ENCODE measurements around the gene PRR3.

The PRR3 gene

GRCh38 chr6:30556906-30557682 lies at the start of gene PRR3:
PRR3 (plus strand) TSS chr6:30557295; CDS start chr6:30557345, 50 bp downstream.
- peaks cover 76% of the 10 kb centered on the region for H3K36me3 ChIP-seq (ENCODE audit: control insufficient read depth, low read length)
- H3K79me2 ChIP-seq (ENCODE audit: control insufficient read depth, low read length), result peaks cover 54% of the 10 kb centered on the region
- no peaks in the 10 kb centered on the region for H3K9me3 ChIP-seq (ENCODE audit: control insufficient read depth, insufficient read depth, low read length)
- no peaks in the 10 kb centered on the region for H3K27me3 ChIP-seq (ENCODE audit: control insufficient read depth, low read length)
- H3K4me1 ChIP-seq (ENCODE audit: control insufficient read depth, low read length), result peaks cover 21% of the 10 kb centered on the region
- H3K27ac ChIP-seq (ENCODE audit: low read depth, low read length), result peak within 1 kb of the TSS; percentile 90
- H3K4me2 ChIP-seq (ENCODE audit: low read length), result peak within 1 kb of the TSS; percentile 90
- peak within 1 kb of the TSS; percentile 98 for H3K4me3 ChIP-seq (ENCODE audit: low read length)
- peaks cover 12% of the 10 kb centered on the region; the same call in 1 of the 2 replicates for H4K20me1 ChIP-seq (ENCODE audit: control insufficient read depth, insufficient read depth, low read depth, low read length)
- H3F3A ChIP-seq (ENCODE audit: control insufficient read depth, insufficient read depth), result peaks cover 9% of the 10 kb centered on the region
- no peak for TF ChIP-seq EZH2phosphoT487 (IDR thresholded peaks at IDR 0.05; ENCODE audit: borderline replicate concordance, low read length)
- no peaks in the 10 kb centered on the region for H3K9me2 ChIP-seq (replicated peaks; ENCODE audit: control insufficient read depth, low read length)

- Histone ChIP-seq H3F3A (ENCODE audit: control insufficient read depth, insufficient read depth) (peaks cover 6% of the 10 kb centered on the region), H3K27ac (ENCODE audit: low read depth, low read length) (peak overlapping the region; percentile 83), H3K4me1 (ENCODE audit: control insufficient read depth, low read length) (peaks cover 61% of the 10 kb centered on the region), H3K36me3 (ENCODE audit: control insufficient read depth, low read length) (no peaks in the 10 kb centered on the region), H3K9me3 (ENCODE audit: control insufficient read depth, insufficient read depth, low read length) (no peaks in the 10 kb centered on the region), H3K4me2 (ENCODE audit: low read length) (peak overlapping the region; percentile 95), H3K4me3 (ENCODE audit: low read length) (peak overlapping the region; percentile 70), H3K9me2 (replicated peaks; ENCODE audit: control insufficient read depth, low read length) (no peaks in the 10 kb centered on the region), H3K79me2 (ENCODE audit: control insufficient read depth, low read length) (no peaks in the 10 kb centered on the region), H3K27me3 (ENCODE audit: control insufficient read depth, low read length) (peaks cover 33% of the 10 kb centered on the region), H4K20me1 (ENCODE audit: control insufficient read depth, insufficient read depth, low read depth, low read length) (no peaks in the 10 kb centered on the region)
- no peak for TF ChIP-seq CTCF (IDR thresholded peaks at IDR 0.05; ENCODE audit: low read depth, low read length, poor library complexity, severe bottlenecking)
Observed at GRCh38 chr6:30507849-30508827, 49.0 kb upstream of the PRR3 start.

- Histone ChIP-seq H3K4me3 (ENCODE audit: low read length) (peak overlapping the region; percentile 70), H3K9me2 (replicated peaks; ENCODE audit: control insufficient read depth, low read length) (no peaks in the 10 kb centered on the region), H4K20me1 (ENCODE audit: control insufficient read depth, insufficient read depth, low read depth, low read length) (no peaks in the 10 kb centered on the region), H3K36me3 (ENCODE audit: control insufficient read depth, low read length) (no peaks in the 10 kb centered on the region), H3F3A (ENCODE audit: control insufficient read depth, insufficient read depth) (peaks cover 16% of the 10 kb centered on the region), H3K4me1 (ENCODE audit: control insufficient read depth, low read length) (peaks cover 61% of the 10 kb centered on the region), H3K27me3 (ENCODE audit: control insufficient read depth, low read length) (peaks cover 30% of the 10 kb centered on the region), H3K27ac (ENCODE audit: low read depth, low read length) (peak overlapping the region; percentile 83), H3K9me3 (ENCODE audit: control insufficient read depth, insufficient read depth, low read length) (no peaks in the 10 kb centered on the region), H3K79me2 (ENCODE audit: control insufficient read depth, low read length) (no peaks in the 10 kb centered on the region), H3K4me2 (ENCODE audit: low read length) (peak overlapping the region; percentile 95)
- TF ChIP-seq EZH2phosphoT487 (IDR thresholded peaks at IDR 0.05; ENCODE audit: borderline replicate concordance, low read length), result no peak
- TF ChIP-seq CTCF (IDR thresholded peaks at IDR 0.05; ENCODE audit: low read depth, low read length, poor library complexity, severe bottlenecking), result no peak
Observed at GRCh38 chr6:30508890-30509736, 48.0 kb upstream of the PRR3 start.
